Suprapubic skin (tissue), 3 donors: Measurements from ENCODE around the gene DCK.

Experiments used
- POLR2A ChIP-seq, 2 donors: fragments of 450-650 bp; IDR thresholded peaks; one replicate each; pipeline ENCODE4 v1.6.1; 2017; ENCODE audit warnings: antibody characterized with exemption in 2 of 2, mild to moderate bottlenecking in 2 of 2, moderate library complexity in 2 of 2
- TF ChIP-seq, protein P1 (sequence below), 2 donors: fragments of 200-600 bp in 1 of 2; fragments of 450-650 bp in 1 of 2; sonication (generic) in 1 of 2; IDR thresholded peaks; one replicate each; pipeline ENCODE4 v1.5.1; 2016 to 2019; ENCODE audit warnings: antibody characterized with exemption in 2 of 2, mild to moderate bottlenecking in 1 of 2, moderate library complexity in 1 of 2

DNA sequence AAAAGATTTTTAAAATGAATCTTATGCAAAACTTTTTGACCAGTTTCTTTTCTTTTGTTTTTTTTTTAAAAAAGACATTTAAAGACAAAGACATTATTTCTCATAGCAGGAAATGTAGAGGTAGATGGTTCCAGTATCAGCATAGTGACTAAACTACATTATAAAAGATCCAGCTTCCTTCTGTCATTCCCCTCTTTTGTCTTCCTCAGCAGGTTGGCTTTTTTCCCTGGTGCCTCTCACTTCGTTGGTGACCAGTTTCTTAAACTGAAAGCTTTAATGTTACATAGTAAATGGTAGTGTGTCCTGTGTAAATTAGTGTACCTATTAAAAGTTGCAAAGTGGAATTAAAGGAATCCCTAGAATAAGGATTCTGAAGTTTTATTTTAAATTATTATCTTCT lies 36.1 kb downstream of the DCK start:
- TF ChIP-seq, protein P1, sequence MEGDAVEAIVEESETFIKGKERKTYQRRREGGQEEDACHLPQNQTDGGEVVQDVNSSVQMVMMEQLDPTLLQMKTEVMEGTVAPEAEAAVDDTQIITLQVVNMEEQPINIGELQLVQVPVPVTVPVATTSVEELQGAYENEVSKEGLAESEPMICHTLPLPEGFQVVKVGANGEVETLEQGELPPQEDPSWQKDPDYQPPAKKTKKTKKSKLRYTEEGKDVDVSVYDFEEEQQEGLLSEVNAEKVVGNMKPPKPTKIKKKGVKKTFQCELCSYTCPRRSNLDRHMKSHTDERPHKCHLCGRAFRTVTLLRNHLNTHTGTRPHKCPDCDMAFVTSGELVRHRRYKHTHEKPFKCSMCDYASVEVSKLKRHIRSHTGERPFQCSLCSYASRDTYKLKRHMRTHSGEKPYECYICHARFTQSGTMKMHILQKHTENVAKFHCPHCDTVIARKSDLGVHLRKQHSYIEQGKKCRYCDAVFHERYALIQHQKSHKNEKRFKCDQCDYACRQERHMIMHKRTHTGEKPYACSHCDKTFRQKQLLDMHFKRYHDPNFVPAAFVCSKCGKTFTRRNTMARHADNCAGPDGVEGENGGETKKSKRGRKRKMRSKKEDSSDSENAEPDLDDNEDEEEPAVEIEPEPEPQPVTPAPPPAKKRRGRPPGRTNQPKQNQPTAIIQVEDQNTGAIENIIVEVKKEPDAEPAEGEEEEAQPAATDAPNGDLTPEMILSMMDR (IDR thresholded peaks at IDR 0.05) = no peak
- TF ChIP-seq POLR2A (IDR thresholded peaks at IDR 0.05) = no peak
